OCI-LY7 (cell line): ENCODE measurements around the gene FAM162A.
A peak's percentile ranks its signal among the peaks of the same experiment; 100 is the strongest.

Source experiments
- CTCF ChIP-seq: fragments of 200-600 bp; sonication (generic); conservative IDR thresholded peaks from 2 replicates; pipeline ENCODE4 v1.5.1; 2014; ENCODE audit warnings: mild to moderate bottlenecking, antibody characterized with exemption, low read length, moderate library complexity, mixed read lengths
- EZH2phosphoT487 ChIP-seq: fragments of 200-600 bp; sonication (generic); IDR thresholded peaks from 2 replicates; pipeline ENCODE4 v1.6.1; 2018; ENCODE audit warnings: low read depth, borderline replicate concordance, mild to moderate bottlenecking, mixed run types, antibody characterized with exemption, low read length, moderate library complexity, mixed read lengths

DNA sequence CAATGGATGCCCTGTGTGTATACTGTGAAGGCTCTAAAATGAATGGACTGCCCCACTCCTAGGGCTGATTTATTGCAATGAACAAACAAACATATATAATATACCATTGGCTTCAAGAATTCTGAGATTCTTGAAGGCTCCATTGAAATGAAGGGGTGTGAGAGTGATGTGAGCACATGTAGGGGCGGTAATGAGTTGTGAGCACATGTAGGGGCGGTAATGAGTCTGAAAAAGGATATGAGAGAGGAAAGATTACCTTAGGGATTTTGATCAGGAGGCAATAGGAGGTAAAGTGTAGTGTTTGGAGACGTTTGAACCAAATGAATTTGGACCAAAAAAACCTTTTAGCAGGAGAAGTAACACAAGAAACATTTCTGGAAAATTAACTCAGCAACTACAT is 3.7 kb downstream of the FAM162A start:
- TF ChIP-seq CTCF (peak; percentile 48; the same call in 1 of the 2 replicates), EZH2phosphoT487 (no peak)
